Naive B cell (primary cell): ENCODE data around the gene ERI2. TPM values are rescaled to one million over a fixed set of nuclear protein-coding genes. Genes with fewer than 3 reads are reported as not detected.

ENCODE experiments used
- ATAC-seq, 2 donors: fragments of 150-1000 bp; cut with Tn5 transposase; 2 replicates each; pipeline ENCODE4 v1.10.0; 2021; ENCODE audit warnings: low read depth in 2 of 2, mild to moderate bottlenecking in 2 of 2, moderate library complexity in 2 of 2
- DNase-seq: peaks from one replicate; pipeline ENCODE4 v3.0.0; 2022
- H3K27ac Mint-ChIP-seq, 6 donors: one replicate each; pipeline ENCODE4 v1.8.0; 2020 to 2022; ENCODE audit warnings: mild to moderate bottlenecking in 6 of 6, mixed read lengths in 6 of 6, moderate library complexity in 5 of 6, inconsistent platforms in 2 of 6
- H3K27me3 Mint-ChIP-seq, 3 donors: one replicate each; pipeline ENCODE4 v1.8.0; 2021 to 2022; ENCODE audit warnings: mixed read lengths in 3 of 3, mild to moderate bottlenecking in 1 of 3
- H3K36me3 Mint-ChIP-seq, 2 donors: one replicate each; pipeline ENCODE4 v1.8.0; 2020 to 2022; ENCODE audit warnings: mixed read lengths in 2 of 2, inconsistent platforms in 1 of 2, mild to moderate bottlenecking in 1 of 2
- H3K4me1 Mint-ChIP-seq, 3 donors: one replicate each; pipeline ENCODE4 v1.8.0; 2020 to 2022; ENCODE audit warnings: mixed read lengths in 3 of 3, inconsistent platforms in 1 of 3, mild to moderate bottlenecking in 1 of 3, moderate library complexity in 1 of 3
- H3K4me3 Mint-ChIP-seq, 8 donors: one replicate each; pipeline ENCODE4 v1.8.0; 2020 to 2022; ENCODE audit warnings: mild to moderate bottlenecking in 8 of 8, mixed read lengths in 8 of 8, moderate library complexity in 8 of 8, inconsistent platforms in 2 of 8
- H3K9me3 Mint-ChIP-seq, 7 donors: one replicate each; pipeline ENCODE4 v1.8.0; 2020 to 2022; ENCODE audit warnings: mixed read lengths in 7 of 7, mild to moderate bottlenecking in 5 of 7, inconsistent platforms in 2 of 7, moderate library complexity in 1 of 7
- polyA plus RNA-seq, 6 donors: library from polyadenylated mRNA; unstranded; fragments of 300-500 nt; fragmentation: Illumina TruSeq; gene quantifications; one replicate each; pipeline ENCODE4 v1.2.3, GENCODE V29; 2021; ENCODE audit warnings: low read depth in 6 of 6

ERI2 gene
- polyA plus RNA-seq, result 1 to 10 TPM; 1.3 to 4.1 (median 2.0) TPM

GRCh38 chr16:20806168-20807050 lies at the start of gene ERI2, which contains the start of gene REXO5:
Gene ERI2 (minus strand): TSS chr16:20806472. CDS start chr16:20806430, 42 bp downstream.
Gene REXO5 (plus strand): TSS chr16:20806527. CDS start chr16:20806954, 427 bp downstream.
- H3K4me1 Mint-ChIP-seq, result peaks cover 17 to 32% (median 19%) of the 10 kb centered on the region in 3 donors
- ATAC-seq, result peak; percentile 89 to 90
- peaks cover 0 to 5% (median 0%) of the 10 kb centered on the region in 3 donors for H3K27me3 Mint-ChIP-seq
- peak; percentile 66 for DNase-seq
- H3K9me3 Mint-ChIP-seq, result no peaks in the 10 kb centered on the region
- peak within 1 kb of the TSS; percentile 67 to 93 (median 80) for H3K27ac Mint-ChIP-seq
- no peaks in the 10 kb centered on the region for H3K36me3 Mint-ChIP-seq
- H3K4me3 Mint-ChIP-seq, result peak within 1 kb of the TSS; percentile 94 to 100 (median 97)

GRCh38 chr16:20854963-20855362 lies 48.7 kb upstream of the ERI2 start:
- H3K9me3 Mint-ChIP-seq, result no peaks in the 10 kb centered on the region
- H3K27ac Mint-ChIP-seq, result no peak overlapping the region
- no peak for ATAC-seq
- H3K4me1 Mint-ChIP-seq, result peaks cover 0 to 2% (median under 1%) of the 10 kb centered on the region in 3 donors
- peaks cover 5 to 8% of the 10 kb centered on the region in 2 donors for H3K36me3 Mint-ChIP-seq
- no peak overlapping the region for H3K4me3 Mint-ChIP-seq
- DNase-seq, result no peak
- no peaks in the 10 kb centered on the region for H3K27me3 Mint-ChIP-seq

- peak overlapping the region in 1 of 6 donors; percentile 60 for H3K27ac Mint-ChIP-seq
- H3K4me1 Mint-ChIP-seq, result peaks cover 0 to 4% (median 3%) of the 10 kb centered on the region in 3 donors
- H3K36me3 Mint-ChIP-seq, result peaks cover 0 to 8% of the 10 kb centered on the region in 2 donors
- ATAC-seq, result no peak
- no peaks in the 10 kb centered on the region for H3K9me3 Mint-ChIP-seq
- H3K4me3 Mint-ChIP-seq, result no peak overlapping the region
- DNase-seq, result no peak
- no peaks in the 10 kb centered on the region for H3K27me3 Mint-ChIP-seq
These were observed 47.8 kb upstream of the ERI2 start for GRCh38 chr16:20853981-20854620.

- Mint-ChIP-seq H3K27ac (peak overlapping the region in 1 of 6 donors; percentile 49), H3K4me3 (no peak overlapping the region), H3K9me3 (no peaks in the 10 kb centered on the region), H3K27me3 (no peaks in the 10 kb centered on the region), H3K4me1 (peaks cover 0 to 4% (median 3%) of the 10 kb centered on the region in 3 donors), H3K36me3 (peaks cover 0 to 8% of the 10 kb centered on the region in 2 donors)
- DNase-seq, result no peak
- no peak for ATAC-seq
These were observed 46.9 kb upstream of the ERI2 start for GRCh38 chr16:20853143-20853542.

DNA sequence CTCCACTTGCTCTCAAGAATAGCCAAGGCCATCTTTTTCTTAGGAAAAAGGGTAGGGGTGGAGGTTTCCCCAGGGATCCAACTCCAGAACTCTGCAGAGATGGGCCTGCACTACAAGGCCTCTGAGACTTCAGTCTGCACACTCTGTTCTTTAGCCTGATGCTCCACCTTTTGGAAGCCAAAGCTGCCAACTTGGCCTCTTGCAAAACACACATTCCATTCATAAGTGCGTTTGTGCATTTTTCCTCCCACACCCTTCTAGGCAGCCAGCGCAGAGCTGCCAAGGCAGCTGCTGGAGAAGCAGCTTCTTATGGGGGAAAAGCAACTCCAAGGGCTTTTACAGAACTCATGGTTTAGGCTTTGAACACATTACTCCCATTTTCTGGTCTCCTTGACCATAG lies 45.3 kb upstream of the ERI2 start:
- DNase-seq (no peak), ATAC-seq (no peak)
- Mint-ChIP-seq H3K36me3 (peaks cover 0 to 8% of the 10 kb centered on the region in 2 donors), H3K4me1 (peaks cover 0 to 4% (median 3%) of the 10 kb centered on the region in 3 donors), H3K27ac (no peak overlapping the region), H3K4me3 (no peak overlapping the region), H3K9me3 (no peaks in the 10 kb centered on the region), H3K27me3 (no peaks in the 10 kb centered on the region)

- no peak for ATAC-seq
- Mint-ChIP-seq H3K4me3 (no peak overlapping the region), H3K9me3 (no peaks in the 10 kb centered on the region), H3K4me1 (peaks cover 0 to 4% (median 3%) of the 10 kb centered on the region in 3 donors), H3K27ac (no peak overlapping the region), H3K27me3 (no peaks in the 10 kb centered on the region), H3K36me3 (peaks cover 0 to 8% of the 10 kb centered on the region in 2 donors)
- no peak for DNase-seq
These were observed 44.7 kb upstream of the ERI2 start for GRCh38 chr16:20850981-20851380.

DNA sequence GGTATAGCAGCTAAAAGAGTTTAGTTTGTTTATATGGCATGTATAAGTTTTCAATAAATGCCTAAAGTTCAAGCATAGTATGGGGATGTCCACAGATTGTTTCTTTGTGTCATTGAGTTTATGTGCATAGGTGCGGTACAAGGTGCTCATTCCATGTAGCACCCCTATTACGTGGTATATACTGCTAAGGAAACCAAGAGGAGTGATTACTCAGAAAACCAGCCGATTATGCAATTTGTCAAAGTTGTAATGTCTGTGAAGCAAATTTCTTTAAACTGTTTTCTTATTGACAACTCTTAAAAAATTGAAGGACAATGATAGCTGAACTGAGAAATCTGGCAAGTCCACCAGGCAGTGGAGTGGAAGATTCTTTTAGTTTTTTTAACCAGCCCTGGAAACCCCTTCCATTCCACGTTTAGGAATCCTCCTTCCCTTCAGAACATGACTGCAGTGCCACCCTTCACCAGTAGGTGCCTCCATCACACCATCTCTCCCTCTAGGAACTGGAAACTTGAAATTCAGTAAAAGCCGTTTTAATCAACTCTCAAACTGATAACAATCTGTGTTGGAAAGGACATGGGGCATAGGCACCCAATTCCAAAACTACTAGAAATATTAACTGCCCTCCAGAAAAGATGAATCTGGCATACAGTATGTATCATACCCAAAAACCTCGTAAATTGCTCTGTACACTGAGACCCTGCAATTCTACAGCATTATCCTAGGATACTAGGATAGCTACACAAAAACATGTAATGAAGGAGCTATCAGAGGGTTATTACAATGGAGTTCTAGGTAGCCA lies 43.5 kb upstream of the ERI2 start:
- Mint-ChIP-seq H3K27ac (peak overlapping the region in 2 of 6 donors; percentile 34 to 69), H3K36me3 (no peaks in the 10 kb centered on the region), H3K9me3 (no peaks in the 10 kb centered on the region), H3K4me3 (no peak overlapping the region), H3K4me1 (peaks cover 0 to 4% (median 3%) of the 10 kb centered on the region in 3 donors), H3K27me3 (no peaks in the 10 kb centered on the region)
- DNase-seq (peak; percentile 45), ATAC-seq (peak in 1 of 2 donors; percentile 40)

GRCh38 chr16:20847550-20847949 lies 41.3 kb upstream of the ERI2 start:
- Mint-ChIP-seq H3K36me3 (no peaks in the 10 kb centered on the region), H3K27ac (no peak overlapping the region), H3K4me3 (no peak overlapping the region), H3K27me3 (no peaks in the 10 kb centered on the region), H3K9me3 (no peaks in the 10 kb centered on the region), H3K4me1 (peaks cover 0 to 4% (median 3%) of the 10 kb centered on the region in 3 donors)
- DNase-seq (no peak), ATAC-seq (no peak)

- ATAC-seq (no peak), DNase-seq (no peak)
- Mint-ChIP-seq H3K36me3 (no peaks in the 10 kb centered on the region), H3K27me3 (no peaks in the 10 kb centered on the region), H3K4me3 (no peak overlapping the region), H3K9me3 (no peaks in the 10 kb centered on the region), H3K4me1 (peaks cover 0 to 4% (median 3%) of the 10 kb centered on the region in 3 donors), H3K27ac (peak overlapping the region in 1 of 6 donors; percentile 3)
These were observed 40.3 kb upstream of the ERI2 start for GRCh38 chr16:20846551-20846950.

DNA sequence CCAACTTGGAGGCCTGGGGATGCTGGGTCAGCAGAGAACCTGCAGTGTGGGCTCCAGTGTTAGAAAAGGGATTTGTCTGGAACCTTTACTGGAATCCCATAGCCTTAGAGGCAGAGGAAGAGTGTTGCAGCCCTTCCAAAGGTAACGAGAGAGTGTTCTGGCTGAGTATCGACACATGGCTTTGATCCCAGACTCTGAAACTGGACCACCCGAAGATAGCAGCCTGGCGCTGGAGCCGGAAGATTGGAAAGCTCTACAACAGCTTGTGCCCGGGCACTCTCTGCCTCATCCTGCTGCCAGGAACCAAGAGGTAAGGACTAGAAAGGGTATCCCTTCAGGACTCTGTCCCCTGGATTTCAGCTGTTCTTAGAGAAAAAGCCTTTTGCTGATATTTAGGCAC lies 39.8 kb upstream of the ERI2 start:
- Mint-ChIP-seq H3K27ac (no peak overlapping the region), H3K4me3 (peak overlapping the region in 1 of 8 donors; percentile 10), H3K9me3 (no peaks in the 10 kb centered on the region), H3K4me1 (peaks cover 0 to 4% (median 3%) of the 10 kb centered on the region in 3 donors), H3K27me3 (no peaks in the 10 kb centered on the region), H3K36me3 (no peaks in the 10 kb centered on the region)
- no peak for DNase-seq
- no peak for ATAC-seq

GRCh38 chr16:20844588-20844987 lies 38.3 kb upstream of the ERI2 start:
- DNase-seq (no peak), ATAC-seq (no peak)
- Mint-ChIP-seq H3K9me3 (no peaks in the 10 kb centered on the region), H3K4me1 (no peaks in the 10 kb centered on the region), H3K27me3 (no peaks in the 10 kb centered on the region), H3K4me3 (no peak overlapping the region), H3K27ac (peak overlapping the region in 1 of 6 donors; percentile 78), H3K36me3 (no peaks in the 10 kb centered on the region)

GRCh38 chr16:20844054-20844453 lies 37.8 kb upstream of the ERI2 start:
- H3K4me3 Mint-ChIP-seq, result no peak overlapping the region
- H3K4me1 Mint-ChIP-seq, result peaks cover 0 to 1% (median 0%) of the 10 kb centered on the region in 3 donors
- no peaks in the 10 kb centered on the region for H3K27me3 Mint-ChIP-seq
- no peak for ATAC-seq
- no peak for DNase-seq
- no peaks in the 10 kb centered on the region for H3K36me3 Mint-ChIP-seq
- H3K9me3 Mint-ChIP-seq, result no peaks in the 10 kb centered on the region
- H3K27ac Mint-ChIP-seq, result no peak overlapping the region

DNA sequence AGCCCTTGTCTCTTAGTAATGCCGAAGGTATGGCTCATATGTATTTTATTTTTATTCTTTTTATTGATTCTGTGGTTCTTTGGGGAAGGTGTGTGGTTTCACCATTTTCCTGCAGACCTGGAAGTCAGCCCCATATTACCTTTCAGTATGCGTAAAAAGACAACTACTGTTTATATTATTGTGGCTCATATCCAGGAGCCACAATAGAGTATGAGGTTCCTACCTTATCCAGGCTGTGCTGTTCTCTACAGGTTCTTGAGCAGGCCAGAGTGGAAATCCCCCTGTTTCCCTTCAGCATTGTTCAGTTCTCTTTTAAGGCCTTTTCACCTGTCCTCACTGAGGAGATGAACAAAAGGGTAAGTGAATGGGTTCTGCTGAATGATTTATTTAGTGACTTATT lies 33.2 kb upstream of the ERI2 start:
- Mint-ChIP-seq H3K4me3 (no peak overlapping the region), H3K4me1 (peaks cover 8 to 14% (median 9%) of the 10 kb centered on the region in 3 donors), H3K36me3 (no peaks in the 10 kb centered on the region), H3K9me3 (peaks cover 2 to 18% (median 11%) of the 10 kb centered on the region in 7 donors), H3K27ac (peak overlapping the region in 4 of 6 donors; percentile 22 to 69 (median 53)), H3K27me3 (no peaks in the 10 kb centered on the region)
- no peak for DNase-seq
- peak; percentile 34 to 36 for ATAC-seq
